Uterus (tissue), 4 donors: ENCODE results near the gene ZNF222. TPM values are rescaled to one million over a fixed set of nuclear protein-coding genes. Genes with fewer than 3 reads are reported as not detected.

ENCODE experiments used
- DNase-seq, 2 donors: peaks; one replicate each; pipeline ENCODE4 v3.0.0-alpha.2; 2019 to 2020
- H3K27ac ChIP-seq, 2 donors: fragments of 200-600 bp; sonication (generic); 1 replicate in 1 of 2; 2 replicates in 1 of 2; pipeline ENCODE4 v1.5.1; 2016 to 2018
- H3K27me3 ChIP-seq, 2 donors: fragments of 200-600 bp; sonication (generic); one replicate each; pipeline ENCODE4 v1.5.1; 2018 to 2019; ENCODE audit warnings: control low read depth in 1 of 2
- H3K36me3 ChIP-seq, 2 donors: fragments of 200-600 bp; sonication (generic); one replicate each; pipeline ENCODE4 v1.5.1; 2019; ENCODE audit warnings: control low read depth in 1 of 2
- H3K4me1 ChIP-seq, 2 donors: fragments of 200-600 bp; sonication (generic); one replicate each; pipeline ENCODE4 v1.5.1; 2018 to 2019; ENCODE audit warnings: control low read depth in 1 of 2
- H3K4me3 ChIP-seq, 2 donors: fragments of 200-600 bp; sonication (generic); 1 replicate in 1 of 2; 2 replicates in 1 of 2; pipeline ENCODE4 v1.5.1; 2018 to 2019; ENCODE audit warnings: mild to moderate bottlenecking in 1 of 2
- H3K9me3 ChIP-seq, 2 donors: fragments of 200-600 bp; sonication (generic); one replicate each; pipeline ENCODE4 v1.5.1; 2019; ENCODE audit warnings: control low read depth in 1 of 2
- POLR2A ChIP-seq, 2 donors: fragments of 450-650 bp; IDR thresholded peaks; one replicate each; pipeline ENCODE4 v1.6.1; 2016; ENCODE audit warnings: antibody characterized with exemption in 2 of 2, mild to moderate bottlenecking in 1 of 2, moderate library complexity in 1 of 2
- intact Hi-C: fragments of 100-400 bp; cut with DNase I; formaldehyde crosslinking; loops from one replicate; pipeline ENCODE4 v1.15.1; 2023; ENCODE audit warnings: low total_unique reads
- total RNA-seq, 4 donors: library from RNA; depleted of rRNA in 3 of 4; stranded (reverse); fragments of >200 nt in 3 of 4; gene quantifications; one replicate each; pipeline versions ENCODE4 v1.1.0 to v1.2.4, GENCODE V29; 2014 to 2023
- TF ChIP-seq, protein P1 (sequence below), 4 experiments: fragments of 200-600 bp in 2 of 4; fragments of 450-650 bp in 2 of 4; sonication (generic) in 2 of 4; IDR thresholded peaks; one replicate each; pipeline ENCODE4 v1.5.1; 2016 to 2019; ENCODE audit warnings: antibody characterized with exemption in 4 of 4, mild to moderate bottlenecking in 2 of 4, moderate library complexity in 1 of 4
- donor health status: DM: yes; HTN: yes; CAD: no.

Gene ZNF222
- total RNA-seq, 4 donors from 2014 or later: 0.29 to 9.1 (median 1.0) TPM

GRCh38 chr19:44051650-44052402 is 26.6 kb downstream of the ZNF222 start, which contains the start of gene ZNF223:
Gene ZNF223 (plus strand): TSS chr19:44052036. CDS start chr19:44055177, 3,141 bp downstream.
- Histone ChIP-seq H3K27me3 (peaks cover 0 to 6% of the 10 kb centered on the region in 2 donors), H3K36me3 (no peaks in the 10 kb centered on the region), H3K4me3 (peak within 1 kb of the TSS; percentile 50 to 68), H3K4me1 (no peaks in the 10 kb centered on the region), H3K9me3 (no peaks in the 10 kb centered on the region), H3K27ac (peak within 1 kb of the TSS; percentile 64 to 70)
- intact Hi-C loops: no loop called here
- TF ChIP-seq, protein P1, sequence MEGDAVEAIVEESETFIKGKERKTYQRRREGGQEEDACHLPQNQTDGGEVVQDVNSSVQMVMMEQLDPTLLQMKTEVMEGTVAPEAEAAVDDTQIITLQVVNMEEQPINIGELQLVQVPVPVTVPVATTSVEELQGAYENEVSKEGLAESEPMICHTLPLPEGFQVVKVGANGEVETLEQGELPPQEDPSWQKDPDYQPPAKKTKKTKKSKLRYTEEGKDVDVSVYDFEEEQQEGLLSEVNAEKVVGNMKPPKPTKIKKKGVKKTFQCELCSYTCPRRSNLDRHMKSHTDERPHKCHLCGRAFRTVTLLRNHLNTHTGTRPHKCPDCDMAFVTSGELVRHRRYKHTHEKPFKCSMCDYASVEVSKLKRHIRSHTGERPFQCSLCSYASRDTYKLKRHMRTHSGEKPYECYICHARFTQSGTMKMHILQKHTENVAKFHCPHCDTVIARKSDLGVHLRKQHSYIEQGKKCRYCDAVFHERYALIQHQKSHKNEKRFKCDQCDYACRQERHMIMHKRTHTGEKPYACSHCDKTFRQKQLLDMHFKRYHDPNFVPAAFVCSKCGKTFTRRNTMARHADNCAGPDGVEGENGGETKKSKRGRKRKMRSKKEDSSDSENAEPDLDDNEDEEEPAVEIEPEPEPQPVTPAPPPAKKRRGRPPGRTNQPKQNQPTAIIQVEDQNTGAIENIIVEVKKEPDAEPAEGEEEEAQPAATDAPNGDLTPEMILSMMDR (IDR thresholded peaks at IDR 0.05): no peak
- TF ChIP-seq POLR2A (IDR thresholded peaks at IDR 0.05): no peak
- peak; percentile 93 to 94 for DNase-seq

DNA sequence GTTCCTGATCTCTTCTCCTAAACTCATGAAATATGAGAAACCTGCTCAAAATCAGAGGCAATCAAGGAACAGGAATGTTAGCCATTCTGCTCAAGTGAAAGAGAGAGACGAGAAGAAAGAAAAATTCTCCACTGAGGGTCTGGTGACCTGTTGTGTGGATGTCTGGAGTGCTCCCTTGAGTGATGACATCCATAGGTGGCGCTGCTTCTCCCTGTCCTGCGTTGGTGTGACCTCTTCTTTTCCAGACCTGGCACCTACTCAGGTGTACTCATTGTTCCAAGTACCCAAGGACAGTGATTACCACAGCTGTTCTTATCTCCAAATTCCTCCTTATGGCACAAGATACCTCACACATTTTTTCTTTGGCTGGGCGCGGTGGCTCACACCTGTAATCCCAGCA is 30.7 kb downstream of the ZNF222 start:
- no peak for DNase-seq
- TF ChIP-seq, protein P1 (IDR thresholded peaks at IDR 0.05): no peak
- TF ChIP-seq POLR2A (IDR thresholded peaks at IDR 0.05): no peak
- no peaks in the 10 kb centered on the region for H3K27me3 ChIP-seq
- H3K4me1 ChIP-seq: no peaks in the 10 kb centered on the region
- no peaks in the 10 kb centered on the region for H3K36me3 ChIP-seq
- H3K27ac ChIP-seq: no peak overlapping the region
- H3K4me3 ChIP-seq: no peak overlapping the region
- intact Hi-C loops: no loop called here
- no peaks in the 10 kb centered on the region for H3K9me3 ChIP-seq

- no peaks in the 10 kb centered on the region for H3K4me1 ChIP-seq
- peaks cover 0 to 15% of the 10 kb centered on the region in 2 donors for H3K9me3 ChIP-seq
- no peaks in the 10 kb centered on the region for H3K27me3 ChIP-seq
- no peaks in the 10 kb centered on the region for H3K36me3 ChIP-seq
- no peak overlapping the region for H3K4me3 ChIP-seq
- DNase-seq: no peak
- intact Hi-C loops: no loop called here
- no peak overlapping the region for H3K27ac ChIP-seq
- no peak for TF ChIP-seq POLR2A (IDR thresholded peaks at IDR 0.05)
- TF ChIP-seq, protein P1 (IDR thresholded peaks at IDR 0.05): no peak
These were observed 34.0 kb downstream of the ZNF222 start for GRCh38 chr19:44059229-44059628.

DNA sequence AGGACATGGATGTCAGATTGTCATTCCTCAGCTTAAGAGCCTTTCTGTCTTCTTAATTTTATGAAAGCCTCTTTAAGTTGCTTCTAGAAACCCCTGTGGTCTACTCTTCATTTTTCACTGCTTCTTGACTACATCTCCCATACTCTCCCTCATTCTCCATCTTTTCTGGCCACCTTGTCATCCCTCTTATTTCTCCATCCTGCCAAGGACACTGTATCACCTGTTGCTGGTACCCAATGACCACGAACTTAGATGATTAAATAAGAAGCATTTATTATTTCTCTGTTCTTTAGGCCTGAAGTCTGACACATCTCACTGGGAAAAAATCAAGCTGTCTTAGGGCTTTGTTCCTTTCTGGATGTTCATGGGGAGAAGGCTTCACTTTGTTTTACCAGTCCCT is 35.9 kb downstream of the ZNF222 start:
- Histone ChIP-seq H3K36me3 (no peaks in the 10 kb centered on the region), H3K9me3 (peaks cover 0 to 32% of the 10 kb centered on the region in 2 donors), H3K27me3 (no peaks in the 10 kb centered on the region), H3K4me1 (no peaks in the 10 kb centered on the region), H3K27ac (no peak overlapping the region), H3K4me3 (no peak overlapping the region)
- TF ChIP-seq, protein P1 (IDR thresholded peaks at IDR 0.05): no peak
- TF ChIP-seq POLR2A (IDR thresholded peaks at IDR 0.05): no peak
- no peak for DNase-seq
- intact Hi-C loops: no loop called here

DNA sequence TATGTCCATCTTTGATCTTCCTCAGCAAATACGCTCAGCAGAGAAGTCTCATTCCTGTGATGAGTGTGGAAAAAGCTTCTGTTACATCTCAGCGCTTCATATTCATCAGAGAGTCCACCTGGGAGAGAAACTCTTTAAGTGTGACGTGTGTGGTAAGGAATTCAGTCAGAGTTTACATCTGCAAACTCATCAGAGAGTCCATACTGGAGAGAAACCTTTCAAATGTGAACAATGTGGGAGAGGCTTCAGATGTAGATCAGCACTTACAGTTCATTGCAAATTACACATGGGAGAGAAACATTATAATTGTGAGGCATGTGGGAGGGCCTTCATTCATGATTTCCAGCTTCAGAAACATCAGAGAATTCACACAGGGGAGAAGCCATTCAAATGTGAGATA is 41.1 kb downstream of the ZNF222 start:
- H3K9me3 ChIP-seq: peaks cover 0 to 46% of the 10 kb centered on the region in 2 donors
- H3K36me3 ChIP-seq: no peaks in the 10 kb centered on the region
- intact Hi-C loops: no loop called here

More for the DNA sequence above, 41.1 kb downstream of the ZNF222 start:
- Histone ChIP-seq H3K27me3 (no peaks in the 10 kb centered on the region), H3K4me1 (no peaks in the 10 kb centered on the region), H3K27ac (no peak overlapping the region), H3K4me3 (no peak overlapping the region)
- no peak for DNase-seq
- TF ChIP-seq, protein P1 (IDR thresholded peaks at IDR 0.05): no peak
- no peak for TF ChIP-seq POLR2A (IDR thresholded peaks at IDR 0.05)
